Glomerular visceral epithelial cell (primary cell): ENCODE measurements around the gene ZC3HAV1L.
"Not testable (repeated sequence)": the region's sequence is repeated elsewhere in the genome, so short reads cannot be mapped to it uniquely, and the experiment has no call there.

Source experiments
- DNase-seq: peaks from one replicate; pipeline ENCODE4 v3.0.0-alpha.2; 2016; ENCODE audit errors: extremely low spot score

The ZC3HAV1L gene, protein sequence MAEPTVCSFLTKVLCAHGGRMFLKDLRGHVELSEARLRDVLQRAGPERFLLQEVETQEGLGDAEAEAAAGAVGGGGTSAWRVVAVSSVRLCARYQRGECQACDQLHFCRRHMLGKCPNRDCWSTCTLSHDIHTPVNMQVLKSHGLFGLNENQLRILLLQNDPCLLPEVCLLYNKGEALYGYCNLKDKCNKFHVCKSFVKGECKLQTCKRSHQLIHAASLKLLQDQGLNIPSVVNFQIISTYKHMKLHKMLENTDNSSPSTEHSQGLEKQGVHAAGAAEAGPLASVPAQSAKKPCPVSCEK

GRCh38 chr7:139035586-139036353 is at the start of gene ZC3HAV1L:
Gene ZC3HAV1L, minus strand, starts transcription at chr7:139036042. Its CDS starts 25 bp downstream, at chr7:139036017.
- peak; percentile 50 for DNase-seq

DNA sequence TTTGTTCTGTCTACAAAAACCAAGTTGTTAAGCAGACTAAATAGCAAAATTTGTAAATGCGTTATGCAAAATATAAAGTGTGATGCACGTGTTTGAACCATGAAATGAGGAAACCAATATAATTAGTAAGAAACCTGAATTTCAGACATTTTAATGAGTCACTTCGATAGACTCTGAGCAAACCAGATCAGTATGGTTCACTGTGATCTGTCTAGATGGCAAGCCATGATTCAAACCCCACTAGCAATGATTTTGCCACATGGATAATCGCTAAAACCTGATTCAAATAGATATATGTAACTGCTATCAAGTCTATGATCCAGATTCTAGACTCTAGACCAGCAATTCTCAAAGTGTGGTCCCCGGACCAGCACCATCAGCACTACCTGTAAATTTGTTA is 48.9 kb upstream of the ZC3HAV1L start:
- no peak for DNase-seq

DNA sequence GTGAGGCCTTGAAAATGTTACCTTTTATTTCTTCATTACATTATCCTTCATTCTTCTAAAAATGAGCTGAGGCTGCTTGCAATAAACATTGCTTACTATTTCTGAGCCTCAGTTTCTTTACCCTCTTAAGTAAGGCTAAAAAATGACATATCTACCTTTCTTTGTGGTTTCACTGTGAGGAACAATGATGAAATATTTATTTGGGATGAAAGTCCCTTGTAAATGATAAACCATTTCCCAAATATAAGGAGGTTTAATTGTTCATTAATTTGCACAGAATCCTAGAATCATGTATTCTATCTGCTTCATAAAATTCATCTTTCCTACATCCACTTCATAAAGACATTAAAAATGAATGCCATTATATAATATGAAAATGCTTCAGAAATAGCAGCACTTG is 45.7 kb upstream of the ZC3HAV1L start:
- DNase-seq = no peak

- DNase-seq = no peak
These were observed 45.1 kb upstream of the ZC3HAV1L start for GRCh38 chr7:139080905-139081304.

DNA sequence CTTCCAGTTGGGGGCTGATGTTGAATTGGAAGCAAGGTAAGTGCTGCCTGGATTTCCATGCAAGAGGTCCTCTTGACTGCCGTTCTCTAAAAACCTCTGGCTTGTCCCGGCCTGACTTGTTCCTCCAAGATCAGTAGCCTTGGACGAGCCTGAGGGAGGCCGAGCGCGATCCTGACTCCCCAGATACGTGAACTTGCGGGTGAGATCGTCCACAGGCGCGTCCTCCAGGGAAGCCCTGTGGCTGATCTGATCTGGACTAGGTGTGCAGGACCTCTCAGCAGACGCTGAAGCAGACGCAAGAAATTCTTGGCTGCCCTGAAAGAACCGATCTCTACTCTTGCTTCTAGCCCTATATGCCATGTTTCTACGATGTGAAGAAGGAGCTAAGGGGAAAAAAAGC is 44.0 kb upstream of the ZC3HAV1L start:
- no peak for DNase-seq

GRCh38 chr7:139078911-139079310 is 43.1 kb upstream of the ZC3HAV1L start:
- no peak for DNase-seq

GRCh38 chr7:139078399-139078798 is 42.6 kb upstream of the ZC3HAV1L start:
- DNase-seq = no peak

- not testable (repeated sequence) for DNase-seq
These were observed 41.9 kb upstream of the ZC3HAV1L start for GRCh38 chr7:139077706-139078105.

DNA sequence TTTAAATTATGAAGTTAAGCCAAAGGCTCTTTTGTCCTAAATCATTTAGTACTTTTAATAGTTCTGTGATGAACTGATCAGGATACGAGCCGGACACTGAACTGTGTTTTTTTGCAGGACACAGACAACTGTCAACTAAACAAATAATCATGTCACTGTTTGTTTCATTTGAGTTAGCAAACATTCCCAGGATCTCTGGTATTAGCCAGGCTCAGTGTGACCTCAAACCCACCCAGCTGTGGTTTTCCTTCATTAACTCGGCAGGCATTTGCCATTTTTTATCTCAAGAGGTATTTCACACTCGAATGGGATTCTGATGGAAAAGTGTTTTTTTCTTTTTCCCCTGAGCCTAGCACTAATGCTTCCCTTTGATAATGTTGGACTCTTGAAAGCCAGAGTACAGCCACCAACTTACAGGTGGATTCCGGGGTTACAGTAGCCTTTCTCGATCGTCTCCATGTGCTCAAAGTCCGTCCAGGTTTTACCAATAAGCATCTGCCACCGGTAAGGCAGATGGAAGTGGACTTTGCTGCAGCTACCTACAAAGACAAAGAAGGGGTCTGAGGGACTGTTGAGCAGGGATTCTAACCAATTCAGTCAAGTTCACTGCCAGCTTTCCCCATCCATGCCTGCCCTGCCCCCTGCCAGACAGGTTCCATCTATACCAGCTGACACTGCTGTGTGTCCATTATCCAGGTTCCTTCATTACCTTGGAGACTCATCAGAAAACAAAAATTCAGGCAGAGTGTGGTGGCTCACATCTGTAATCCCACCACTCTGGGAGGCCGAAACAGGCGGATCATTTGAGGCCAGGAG is 40.2 kb upstream of the ZC3HAV1L start:
- no peak for DNase-seq

DNA sequence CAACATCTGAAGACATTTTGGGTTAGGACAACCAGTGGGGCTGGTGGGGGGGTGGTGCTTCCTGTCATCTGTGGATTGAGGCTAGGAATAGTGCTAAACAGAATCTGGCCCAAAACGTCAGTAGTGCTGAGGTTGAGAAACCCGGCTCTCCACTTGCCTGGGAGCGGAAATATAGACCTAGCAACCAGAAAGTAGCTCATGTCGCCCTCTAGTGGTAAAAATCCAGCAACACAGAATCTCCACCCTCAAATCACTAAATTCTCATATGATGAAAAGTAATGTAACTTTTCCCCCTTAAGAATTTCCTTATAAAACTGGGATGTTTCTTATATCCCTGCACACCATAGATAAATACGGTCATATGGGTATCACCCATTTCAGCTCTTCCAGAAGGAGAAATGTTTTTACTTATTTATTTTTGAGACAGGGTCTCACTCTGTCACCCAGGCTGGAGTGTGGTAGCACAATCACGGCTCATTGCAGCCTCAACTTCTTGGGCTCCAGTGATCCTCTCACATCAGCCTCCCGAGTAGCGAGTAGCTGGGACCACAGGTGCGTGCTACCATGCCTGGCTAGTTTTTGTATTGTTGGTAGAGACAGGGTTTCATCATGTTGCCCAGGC is 39.3 kb upstream of the ZC3HAV1L start:
- peak; percentile 76 for DNase-seq

GRCh38 chr7:139072796-139073195 is 37.0 kb upstream of the ZC3HAV1L start:
- DNase-seq = no peak

DNA sequence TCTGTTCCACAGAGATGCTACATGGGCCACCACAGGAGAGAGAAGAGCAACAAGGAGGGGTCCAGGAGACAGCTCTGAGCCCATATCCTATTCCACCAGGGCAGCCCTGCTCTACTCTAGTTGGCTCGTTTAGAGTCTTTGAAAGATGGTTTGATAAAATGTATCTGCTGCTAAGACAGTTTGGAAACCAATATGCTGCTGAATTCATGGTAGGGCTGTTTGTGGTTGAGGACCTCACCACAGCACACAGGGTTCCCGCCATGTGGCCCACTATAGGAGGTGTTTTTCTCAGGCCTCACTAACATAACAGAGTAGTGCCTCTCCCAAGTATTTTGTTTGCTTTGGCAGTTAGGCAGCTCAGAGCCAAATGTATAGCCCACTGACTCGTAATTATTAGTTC is 35.8 kb upstream of the ZC3HAV1L start:
- no peak for DNase-seq

DNA sequence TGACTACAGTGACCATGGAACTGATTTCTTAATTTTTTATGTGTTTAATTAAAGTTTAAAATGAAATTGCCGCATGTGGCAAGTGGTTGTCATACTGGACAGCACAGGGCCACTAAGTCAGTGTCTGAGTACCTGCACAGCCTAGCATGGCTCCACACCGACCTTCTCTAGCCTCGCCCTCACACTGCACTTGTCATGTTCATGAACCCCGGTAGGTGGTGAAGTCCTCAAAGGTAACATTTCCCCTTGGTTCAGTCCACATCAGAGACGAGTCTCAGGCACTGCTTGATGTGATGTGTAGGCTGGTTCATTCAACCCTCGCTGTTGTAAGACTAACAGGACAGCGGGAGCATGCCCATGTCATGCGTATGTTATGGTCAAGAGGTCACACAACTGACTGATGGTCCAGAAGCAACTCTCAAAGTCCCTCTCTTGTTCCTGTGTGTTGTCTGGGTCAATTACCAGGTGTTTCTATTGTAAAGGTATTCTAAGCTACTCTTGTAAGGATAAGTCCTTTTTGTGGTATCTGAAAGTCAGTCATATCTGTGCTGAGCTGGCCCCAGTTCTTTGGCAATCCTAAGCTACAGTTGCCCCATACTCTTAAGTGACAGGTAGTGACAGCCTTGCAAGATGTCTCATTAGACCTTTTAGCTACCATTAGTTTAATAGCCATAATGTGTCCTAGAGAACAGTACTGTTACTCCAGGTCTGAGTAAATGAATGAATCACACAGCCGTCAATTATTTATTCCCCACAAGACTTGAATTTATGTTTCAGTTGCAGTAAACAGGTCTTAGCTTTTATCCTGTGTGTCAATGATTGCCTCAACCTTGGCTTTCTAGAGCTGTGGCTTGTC is 32.9 kb upstream of the ZC3HAV1L start:
- DNase-seq = no peak

- no peak for DNase-seq
These were observed 30.5 kb upstream of the ZC3HAV1L start for GRCh38 chr7:139066315-139066714.

- DNase-seq = no peak
These were observed 29.5 kb upstream of the ZC3HAV1L start for GRCh38 chr7:139065323-139065722.

DNA sequence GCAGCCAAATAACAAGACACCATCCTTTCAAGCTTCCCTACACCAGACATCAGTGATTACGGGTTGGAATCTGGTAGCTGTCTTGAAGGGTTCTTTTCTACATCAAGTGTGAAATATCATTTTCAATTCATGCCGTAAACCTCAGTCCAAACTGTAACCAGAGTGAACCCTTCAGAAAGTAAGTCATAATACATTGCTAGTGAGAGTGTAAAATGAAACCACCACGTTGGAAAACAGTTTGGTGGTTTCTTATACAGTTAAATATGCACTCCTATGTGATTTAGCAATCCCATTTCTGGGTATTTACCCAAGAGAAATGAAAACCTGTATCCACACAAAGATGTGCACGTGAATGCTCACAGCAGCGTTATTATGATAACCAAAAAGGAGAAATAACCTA is 25.6 kb upstream of the ZC3HAV1L start:
- DNase-seq = no peak

GRCh38 chr7:139060695-139061237 is 24.9 kb upstream of the ZC3HAV1L start:
- DNase-seq = no peak

DNA sequence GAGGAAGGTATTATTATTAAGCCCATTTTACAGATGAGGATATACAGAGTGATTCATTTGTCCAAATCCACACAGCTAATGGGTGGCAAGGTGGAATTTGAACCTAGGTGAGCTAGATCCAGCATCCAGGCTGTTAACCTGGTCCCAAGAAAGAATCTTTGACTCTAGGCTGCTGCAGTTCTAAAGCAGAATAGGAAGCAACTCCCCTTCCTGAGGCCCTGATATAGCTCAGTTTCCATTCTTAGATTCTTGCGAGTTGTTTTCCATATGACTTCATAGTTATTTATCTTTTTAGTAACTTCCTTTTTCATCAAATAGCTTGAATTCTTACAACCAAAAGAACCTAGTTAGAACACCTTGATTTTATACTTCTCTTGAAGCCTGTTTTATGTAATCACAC is 24.1 kb upstream of the ZC3HAV1L start:
- no peak for DNase-seq

GRCh38 chr7:139058943-139059342 is 23.1 kb upstream of the ZC3HAV1L start:
- DNase-seq = no peak

GRCh38 chr7:139055674-139056073 is 19.8 kb upstream of the ZC3HAV1L start:
- DNase-seq = no peak

DNA sequence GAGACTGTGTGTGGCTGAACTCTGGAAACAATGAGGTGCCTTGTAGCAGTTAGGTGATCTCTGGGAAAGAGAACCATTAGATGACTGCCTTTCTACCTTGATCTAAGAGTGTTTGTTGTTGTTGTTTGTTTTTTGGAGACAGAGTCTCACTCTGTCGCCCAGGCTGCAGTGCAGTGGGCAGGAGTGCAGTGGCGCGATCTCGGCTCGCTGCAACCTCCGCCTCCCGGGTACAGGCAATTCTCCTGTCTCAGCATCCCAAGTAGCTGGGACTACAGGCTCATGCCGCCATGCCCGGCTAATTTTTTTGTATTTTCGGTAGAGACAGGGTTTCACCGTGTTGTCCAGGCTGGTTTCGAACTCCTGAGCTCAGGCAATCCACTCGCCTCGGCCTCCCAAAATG is 18.8 kb upstream of the ZC3HAV1L start:
- DNase-seq = not testable (repeated sequence)
